ENCODE data around the gene WDPCP.
"Not testable (repeated sequence)": the region's sequence is repeated elsewhere in the genome, so short reads cannot be mapped to it uniquely, and the experiment has no call there.

Gene WDPCP

DNA sequence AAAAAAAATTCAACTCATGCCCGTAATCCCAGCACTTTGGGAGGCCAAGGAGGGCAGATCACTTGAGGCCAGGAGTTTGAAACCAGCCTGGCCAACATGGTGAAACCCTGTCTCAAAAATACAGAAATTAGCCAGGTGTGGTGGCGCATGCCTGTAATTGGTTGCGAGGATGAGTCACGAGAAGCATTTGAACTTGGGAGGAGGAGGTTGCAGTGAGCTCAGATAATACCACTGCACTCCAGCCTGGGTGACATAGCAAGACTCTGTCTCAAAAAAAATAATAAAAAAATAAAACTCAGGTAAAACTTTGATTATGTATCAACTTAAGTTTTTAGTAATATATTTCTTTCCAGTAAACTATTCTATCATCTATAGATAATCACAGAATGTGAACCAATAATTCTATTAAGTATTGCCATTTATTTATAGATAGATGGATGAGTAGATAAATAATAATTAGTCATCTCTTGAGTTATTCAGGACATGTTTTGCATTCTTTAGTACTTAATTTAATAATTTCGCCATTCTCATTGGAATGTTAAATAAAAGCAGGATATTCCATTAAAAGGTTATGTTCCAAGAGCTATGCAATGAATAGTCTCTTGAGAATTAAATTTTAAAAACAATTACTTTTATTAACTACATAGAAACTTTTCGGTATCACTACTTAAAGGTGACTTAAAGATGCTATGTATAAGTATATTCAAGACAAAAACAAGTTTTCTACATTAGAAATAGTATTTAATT, 48.7 kb downstream of the WDPCP start:
- no peak for DNase-seq (ENCODE audit: low spot score)

DNA sequence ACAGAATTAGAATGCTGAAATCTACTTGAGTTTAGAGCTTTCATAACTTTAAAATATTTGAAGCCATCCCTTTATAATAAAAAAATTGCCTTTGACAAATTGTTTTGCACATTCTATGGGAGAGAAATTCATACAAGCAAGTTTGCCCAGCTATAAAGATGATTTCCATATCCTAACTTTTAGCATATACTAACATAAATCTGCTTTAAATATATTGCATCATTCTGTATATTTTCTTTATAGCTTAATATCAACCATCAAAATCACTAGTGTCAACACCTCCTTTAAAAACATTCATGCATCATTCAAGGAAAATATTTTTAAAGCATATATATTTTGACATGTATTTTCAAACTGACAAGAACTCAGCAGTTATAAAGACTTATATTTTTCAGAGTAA, 49.9 kb downstream of the WDPCP start:
- no peak for DNase-seq (ENCODE audit: low spot score)

DNA sequence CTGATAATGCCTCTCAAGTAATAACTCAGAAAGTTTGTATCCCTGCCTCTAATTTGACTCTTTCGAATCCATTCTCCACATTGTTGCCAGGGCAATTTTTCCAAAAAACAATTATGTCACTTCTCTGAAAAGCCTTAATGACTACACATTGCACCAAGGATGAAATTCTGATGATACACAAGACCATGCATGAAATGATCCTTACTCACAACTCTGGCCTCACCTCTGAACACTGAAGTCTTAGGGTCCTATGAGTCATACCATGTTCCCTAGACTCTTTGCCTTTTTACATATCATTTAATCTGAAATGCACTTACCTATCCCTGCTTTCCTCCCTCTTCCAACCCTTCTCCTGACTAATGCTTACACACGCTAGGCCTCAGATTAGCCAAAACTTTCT, 51.0 kb downstream of the WDPCP start:
- no peak for DNase-seq (ENCODE audit: low spot score)

DNA sequence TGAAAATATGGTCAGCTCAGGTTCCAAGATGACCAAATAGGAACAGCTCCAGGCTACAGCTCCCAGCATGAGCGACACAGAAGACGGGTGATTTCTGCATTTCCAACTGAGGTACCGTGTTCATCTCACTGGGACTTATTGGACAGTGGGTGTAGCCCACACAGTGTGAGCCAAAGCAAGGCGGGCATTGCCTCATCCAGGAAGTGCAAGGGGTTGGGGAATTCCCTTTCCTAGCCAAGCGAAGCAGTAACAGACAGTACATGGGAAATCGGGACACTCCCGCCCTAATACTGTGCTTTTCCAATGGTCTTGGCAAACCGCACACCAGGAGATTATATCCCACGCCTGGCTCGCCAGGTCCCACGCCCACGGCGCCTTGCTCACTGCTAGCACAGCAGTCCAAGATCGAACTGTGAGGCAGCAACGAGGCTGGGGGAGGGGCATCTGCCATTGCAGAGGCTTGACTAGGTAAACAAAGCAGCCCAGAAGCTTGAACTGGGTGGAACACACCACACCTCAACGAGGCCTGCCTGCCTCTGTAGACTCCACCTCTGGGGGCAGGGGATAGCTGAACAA, 57.5 kb downstream of the WDPCP start:
- DNase-seq (ENCODE audit: low spot score) = no peak

DNA sequence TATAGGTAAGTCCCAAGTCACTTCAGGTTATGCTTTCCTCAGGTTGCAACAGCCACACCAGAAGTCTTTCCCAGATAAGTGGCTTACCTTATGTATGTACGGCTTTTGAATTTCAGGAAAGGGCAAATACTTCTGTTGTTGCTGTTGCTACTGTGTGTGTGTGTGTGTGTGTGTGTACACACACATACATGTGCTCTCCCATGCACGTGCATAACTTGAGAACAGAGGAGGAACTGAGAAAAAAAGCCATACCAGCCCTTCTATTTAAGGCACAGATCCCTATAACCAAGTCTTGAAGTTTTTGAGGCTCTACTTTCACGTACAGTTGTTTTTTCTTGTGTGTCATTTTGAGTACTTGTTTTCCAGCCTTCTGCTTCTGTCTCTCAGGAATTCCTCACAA, 62.4 kb downstream of the WDPCP start:
- no peak for DNase-seq (ENCODE audit: low spot score)

DNA sequence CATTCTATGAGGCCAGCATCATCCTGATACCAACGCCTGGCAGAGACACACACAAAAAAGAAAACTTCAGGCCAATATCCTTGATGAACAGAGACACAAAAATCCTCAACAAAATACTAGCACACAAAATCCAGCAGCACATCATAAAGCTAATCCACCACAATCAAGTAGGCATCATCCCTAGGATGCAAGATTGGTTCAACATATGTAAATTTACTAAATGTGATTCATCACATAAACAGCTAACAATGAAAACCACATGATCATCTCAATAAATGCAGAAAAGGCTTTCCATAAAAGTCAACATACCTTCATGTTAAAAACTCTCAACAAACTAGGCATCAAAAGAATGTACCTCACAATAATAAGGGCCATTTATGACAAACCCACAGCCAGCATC, 65.3 kb downstream of the WDPCP start:
- no peak for DNase-seq (ENCODE audit: low spot score)

DNA sequence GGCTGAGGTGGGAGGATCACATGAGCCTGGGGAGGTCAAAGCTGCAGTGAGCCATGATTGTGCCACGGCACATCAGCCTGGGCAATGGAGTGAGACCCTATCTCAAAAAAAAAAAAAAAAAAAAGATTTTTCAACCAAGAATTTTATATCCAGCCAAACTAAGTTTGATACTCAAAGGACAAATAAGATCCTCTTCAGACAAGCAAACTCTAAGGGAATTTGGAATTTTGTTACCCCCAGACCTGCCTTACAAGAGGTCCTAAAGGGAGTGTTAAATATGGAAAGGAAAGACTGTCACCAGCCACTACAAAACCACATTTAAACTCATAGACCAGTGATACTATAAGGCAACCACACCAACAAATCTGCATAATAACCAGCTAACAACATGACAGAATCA, 67.5 kb downstream of the WDPCP start:
- no peak for DNase-seq (ENCODE audit: low spot score)

DNA sequence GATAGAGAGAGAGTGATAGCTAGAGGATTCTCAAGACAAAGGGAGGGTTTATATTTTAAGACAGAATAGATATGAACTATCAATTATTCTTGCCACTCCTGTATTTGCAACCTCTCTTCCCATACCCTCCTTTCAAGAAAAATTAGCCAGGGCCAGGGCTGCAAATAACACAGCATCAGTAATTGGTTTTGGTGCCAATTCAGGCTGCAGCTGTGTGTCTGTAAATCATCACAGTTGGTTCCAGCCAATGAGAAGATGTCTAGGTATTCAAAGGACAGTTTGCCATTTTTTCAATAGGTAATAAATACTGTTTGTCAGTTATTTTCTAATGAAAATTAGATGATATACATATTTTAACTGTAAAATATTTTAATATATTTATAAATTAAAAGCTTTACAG, 73.5 kb downstream of the WDPCP start:
- no peak for DNase-seq (ENCODE audit: low spot score)

DNA sequence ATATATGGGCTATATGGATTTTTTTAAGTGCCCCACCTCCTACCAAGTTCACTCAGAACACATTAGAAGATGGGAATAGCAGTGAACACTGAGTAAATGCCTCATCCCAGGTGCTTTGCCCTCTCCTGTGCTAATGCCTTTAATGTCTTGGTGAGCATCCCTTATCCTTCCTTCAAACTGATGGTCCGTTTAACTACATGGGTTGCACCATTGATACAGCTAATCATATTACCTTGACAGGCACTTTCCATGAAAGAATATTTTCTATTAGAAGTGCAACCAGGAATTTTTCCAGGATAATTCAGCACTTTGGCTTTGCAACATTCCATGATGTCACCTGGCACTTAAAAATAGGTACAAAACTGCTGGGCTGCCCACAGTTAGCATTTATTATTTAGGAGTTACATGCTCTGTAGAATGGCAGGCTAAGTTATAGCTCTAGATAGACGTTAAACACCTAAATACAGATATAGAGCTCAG, 74.0 kb downstream of the WDPCP start:
- DNase-seq (ENCODE audit: low spot score) = no peak

DNA sequence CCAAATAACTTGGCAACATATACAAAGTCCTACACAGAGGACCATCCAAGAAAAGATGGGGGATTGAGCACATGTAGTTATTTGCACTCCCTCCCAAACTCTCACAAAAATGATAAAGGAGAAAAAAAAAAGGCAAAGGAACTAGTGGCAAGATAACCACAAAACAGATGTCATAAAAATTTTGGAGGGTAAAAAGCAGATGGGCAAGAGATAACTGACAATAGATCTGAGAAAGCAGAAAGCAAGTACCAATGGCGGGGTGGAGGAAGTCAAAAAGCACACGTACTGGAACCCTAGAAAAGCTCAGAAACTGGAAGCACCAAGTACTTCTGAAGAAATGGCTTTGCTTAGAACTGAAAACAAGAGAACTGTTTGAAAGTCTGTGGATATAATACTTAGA, 82.0 kb downstream of the WDPCP start:
- no peak for DNase-seq (ENCODE audit: low spot score)

DNA sequence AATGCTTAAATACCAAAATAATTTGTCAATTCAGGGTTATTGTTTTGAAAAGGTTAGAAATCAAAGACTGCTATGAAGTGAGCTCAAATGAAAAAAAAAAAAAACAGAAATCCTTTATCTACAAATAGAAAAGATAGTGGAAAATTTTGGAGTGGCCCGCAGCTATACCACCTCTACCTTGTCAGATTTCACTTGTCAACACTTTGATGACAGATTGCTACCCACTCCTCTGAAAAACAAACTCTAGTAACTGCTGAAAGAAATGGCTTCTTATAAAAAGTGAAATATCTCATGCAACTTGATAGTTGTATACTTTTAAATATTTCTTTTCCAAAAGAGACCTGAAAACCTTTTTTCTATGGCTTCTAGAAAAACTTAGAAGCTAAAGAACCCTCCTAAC, 84.5 kb downstream of the WDPCP start:
- no peak for DNase-seq (ENCODE audit: low spot score)

DNA sequence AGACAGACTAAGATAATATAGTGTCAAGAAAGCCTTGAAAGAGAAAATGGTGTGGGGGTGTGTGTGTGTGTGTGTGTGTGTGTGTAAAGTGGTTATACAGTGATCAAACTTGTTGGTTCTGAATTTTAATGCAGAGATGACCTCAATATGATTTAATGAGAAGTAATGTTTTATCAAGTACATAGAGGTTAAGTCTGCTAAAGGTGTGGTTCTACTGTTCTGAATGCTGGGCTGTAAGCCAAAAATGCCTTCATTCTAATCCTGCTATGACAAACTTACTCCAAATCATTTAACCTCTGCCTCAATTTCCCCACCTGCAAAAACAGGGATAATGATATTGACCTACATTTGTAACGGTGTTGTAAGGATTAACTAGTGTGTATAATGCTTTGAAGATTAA, 87.9 kb downstream of the WDPCP start:
- DNase-seq (ENCODE audit: low spot score) = no peak

DNA sequence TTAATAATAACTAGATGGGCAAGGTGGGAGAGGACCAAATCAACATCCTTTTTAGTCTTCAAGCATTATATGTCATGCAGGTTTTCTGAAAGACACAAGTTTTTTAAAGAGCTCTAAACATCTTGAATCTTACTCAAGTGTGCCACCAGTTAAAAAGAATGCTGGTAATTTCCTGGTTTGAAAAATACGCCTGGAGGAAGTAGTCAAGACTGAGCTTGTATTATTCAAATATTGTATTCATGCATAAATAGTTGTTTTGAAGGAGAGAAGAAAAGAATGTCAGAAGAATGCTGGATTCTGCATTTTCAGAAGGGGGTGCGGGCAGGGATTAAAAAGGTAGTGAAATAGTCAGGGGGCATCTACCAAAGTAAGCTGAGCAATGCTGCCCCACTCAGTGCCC, 90.7 kb downstream of the WDPCP start:
- no peak for DNase-seq (ENCODE audit: low spot score)

DNA sequence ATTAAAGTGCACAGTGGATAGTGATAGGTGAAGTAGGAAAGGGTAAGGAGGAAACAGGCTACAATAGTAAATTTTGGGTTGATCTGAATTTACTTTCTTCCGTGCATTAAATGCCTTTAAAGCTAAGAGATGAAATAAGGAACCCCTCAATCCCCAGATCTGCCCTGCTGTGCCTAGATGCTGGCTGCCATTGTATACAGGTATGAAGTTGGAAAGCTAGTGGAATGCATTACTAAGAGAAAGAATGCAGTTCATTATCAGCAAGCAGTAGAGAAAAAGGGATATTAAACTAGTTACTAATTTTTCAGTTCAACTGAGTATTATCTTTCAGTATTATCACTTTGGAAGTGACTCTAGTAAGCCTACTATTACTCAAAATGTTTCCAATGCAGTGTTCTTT, 93.3 kb downstream of the WDPCP start:
- DNase-seq (ENCODE audit: low spot score) = no peak

DNA sequence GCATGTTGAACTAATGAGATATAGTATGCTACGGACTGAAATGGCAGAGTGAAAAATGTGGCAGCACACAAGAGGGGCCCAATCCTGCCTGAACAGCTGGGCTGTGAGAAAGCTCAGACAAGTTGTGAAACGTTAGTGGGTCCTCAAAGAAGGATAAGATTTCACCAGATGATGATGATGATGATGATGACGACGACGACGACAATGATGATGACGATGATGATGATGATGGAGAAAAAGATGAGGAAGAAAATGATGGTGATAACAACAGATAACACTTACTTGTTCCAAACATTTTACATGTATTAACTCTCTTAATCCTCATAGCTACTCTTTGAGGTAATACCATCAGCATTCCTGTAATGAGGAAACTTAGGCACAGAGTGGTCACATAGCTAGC, 94.2 kb downstream of the WDPCP start:
- DNase-seq (ENCODE audit: low spot score) = no peak

DNA sequence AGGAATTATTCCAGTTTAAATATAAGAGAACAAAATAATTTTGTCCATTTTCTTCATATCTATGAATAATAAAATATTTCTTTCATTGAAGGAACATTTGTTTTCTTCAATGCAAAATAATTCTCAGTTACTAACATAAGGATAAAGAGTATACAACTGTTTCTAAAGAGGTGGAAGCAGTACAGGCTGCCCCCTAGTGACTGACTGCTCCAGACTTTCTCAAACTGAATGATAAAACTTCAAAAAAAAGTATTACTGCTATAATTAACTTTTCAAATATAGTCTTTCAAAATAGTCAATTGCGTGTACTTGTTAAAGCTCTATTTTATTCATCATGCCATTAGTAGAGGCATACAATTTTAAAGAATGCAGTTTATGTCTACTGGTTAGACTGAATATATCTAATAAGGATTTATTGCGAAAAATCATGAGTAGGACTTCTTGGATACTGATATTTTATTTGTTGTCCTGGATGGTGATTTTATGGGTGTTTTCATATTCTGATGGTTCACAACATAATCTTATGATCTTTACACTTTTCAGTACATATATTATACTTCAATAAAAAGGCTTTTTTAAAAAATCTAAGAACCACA, 100.1 kb downstream of the WDPCP start:
- DNase-seq (ENCODE audit: low spot score) = peak; percentile 37

DNA sequence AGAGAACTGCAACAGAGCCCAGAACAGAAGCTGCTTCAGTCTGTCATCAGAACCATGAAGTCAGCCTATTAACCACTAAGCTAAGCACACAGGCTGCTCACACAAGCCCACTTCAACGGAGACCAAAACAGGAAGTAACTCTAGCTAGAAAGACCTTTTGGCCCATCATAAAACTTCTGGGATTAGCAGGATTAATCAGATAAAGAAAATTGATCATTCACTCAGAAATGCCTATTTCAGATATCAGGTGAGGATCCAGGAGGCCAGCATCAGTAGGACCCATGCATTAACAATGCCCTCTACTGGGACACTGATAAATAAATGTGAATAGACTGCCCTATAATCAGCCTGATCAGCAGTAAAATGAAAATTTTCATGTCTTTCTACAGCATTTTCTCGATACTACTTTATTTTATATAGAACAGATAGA, 101.4 kb downstream of the WDPCP start:
- DNase-seq (ENCODE audit: low spot score) = no peak

DNA sequence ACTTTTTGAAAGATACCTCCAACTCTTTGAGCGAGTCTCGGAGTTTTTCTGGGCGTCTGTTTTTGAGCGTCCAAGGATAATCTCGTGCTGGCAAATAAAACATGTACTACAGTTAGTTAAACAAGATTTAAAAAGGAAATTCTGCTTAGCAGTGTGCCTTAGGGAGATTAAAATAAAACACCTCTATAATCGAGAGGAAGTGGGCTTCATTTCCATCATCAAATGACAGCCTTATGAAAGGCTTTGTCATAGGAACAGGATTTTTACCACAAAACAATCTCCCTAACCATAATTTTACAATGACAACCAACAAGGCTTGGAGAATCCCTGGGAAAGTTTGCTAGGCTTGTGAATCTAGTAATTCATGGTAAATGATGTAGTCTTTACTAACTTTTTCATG, 103.4 kb downstream of the WDPCP start:
- DNase-seq (ENCODE audit: low spot score) = no peak

DNA sequence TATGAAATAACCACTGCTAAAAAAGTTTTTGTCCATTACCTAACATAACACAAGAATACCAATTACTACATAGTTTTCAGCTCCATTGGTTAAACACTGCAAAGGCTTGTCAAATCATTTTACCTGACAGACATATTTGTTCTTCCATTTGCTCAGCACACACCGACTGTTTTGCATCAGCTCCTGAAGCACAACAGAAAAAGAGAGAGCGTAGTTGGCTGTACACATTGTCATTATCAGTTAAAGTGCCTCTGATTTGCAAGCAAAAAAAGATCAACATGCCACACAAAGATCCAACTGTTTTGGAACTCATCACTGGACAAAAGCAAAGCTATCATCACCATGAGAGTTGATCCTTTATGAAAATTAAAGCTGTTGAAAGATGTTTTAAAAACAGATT, 103.8 kb downstream of the WDPCP start:
- no peak for DNase-seq (ENCODE audit: low spot score)

DNA sequence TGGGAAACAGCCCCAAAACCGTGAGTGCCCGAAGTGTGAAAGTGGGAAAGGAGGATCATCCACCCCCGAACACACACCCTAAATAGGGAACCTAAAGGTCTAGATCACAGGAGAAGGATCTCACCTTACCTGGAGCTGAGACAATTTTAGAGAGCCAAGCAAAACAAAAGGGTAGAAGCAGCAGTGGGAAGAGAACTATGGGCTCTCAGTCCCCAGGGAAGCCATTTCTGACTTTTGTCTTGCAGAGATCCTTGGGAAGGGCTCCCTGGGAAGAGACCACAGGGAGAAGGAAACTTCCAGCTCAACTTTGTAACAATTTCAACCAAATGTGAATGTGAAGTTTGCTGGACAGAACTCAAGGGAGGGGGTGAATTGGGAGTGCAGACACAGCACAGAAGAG, 110.6 kb downstream of the WDPCP start:
- DNase-seq (ENCODE audit: low spot score) = no peak

DNA sequence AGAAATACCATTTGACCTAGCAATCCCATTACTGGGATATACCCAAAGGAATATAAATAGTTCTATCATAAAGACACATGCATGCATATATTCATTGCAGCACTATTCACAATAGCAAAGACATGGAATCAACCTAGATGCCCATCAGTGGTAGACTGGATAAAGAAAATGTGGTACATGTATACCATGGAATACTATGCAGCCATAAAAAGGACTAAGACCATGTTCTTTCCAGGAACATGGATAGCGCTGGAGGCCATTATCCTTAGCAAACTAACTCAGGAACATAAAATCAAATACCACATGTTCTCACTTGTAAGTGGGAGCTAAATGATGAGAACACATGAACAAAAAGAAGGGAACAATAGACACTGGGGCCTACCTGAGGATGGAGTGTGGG, 119.0 kb downstream of the WDPCP start:
- DNase-seq (ENCODE audit: low spot score) = not testable (repeated sequence)

DNA sequence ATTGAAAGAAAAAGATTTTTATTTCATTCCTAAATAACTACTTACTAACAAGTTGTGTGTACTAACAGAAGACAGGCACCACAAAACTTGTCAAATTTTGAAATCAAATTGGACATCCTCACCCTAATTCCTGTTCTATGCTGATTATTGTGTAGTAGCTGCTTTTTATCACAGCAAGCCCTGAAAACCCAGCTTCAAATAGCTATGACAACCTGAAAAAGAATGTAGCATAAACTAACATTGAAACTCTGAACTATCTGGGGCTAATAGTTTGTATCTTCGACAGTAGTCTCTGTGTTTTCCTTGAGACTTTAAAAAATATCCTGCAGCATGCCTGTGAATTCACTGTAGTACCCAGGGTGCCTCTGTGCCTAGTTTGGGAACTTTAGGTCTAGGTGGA, 122.6 kb downstream of the WDPCP start:
- DNase-seq (ENCODE audit: low spot score) = no peak

DNA sequence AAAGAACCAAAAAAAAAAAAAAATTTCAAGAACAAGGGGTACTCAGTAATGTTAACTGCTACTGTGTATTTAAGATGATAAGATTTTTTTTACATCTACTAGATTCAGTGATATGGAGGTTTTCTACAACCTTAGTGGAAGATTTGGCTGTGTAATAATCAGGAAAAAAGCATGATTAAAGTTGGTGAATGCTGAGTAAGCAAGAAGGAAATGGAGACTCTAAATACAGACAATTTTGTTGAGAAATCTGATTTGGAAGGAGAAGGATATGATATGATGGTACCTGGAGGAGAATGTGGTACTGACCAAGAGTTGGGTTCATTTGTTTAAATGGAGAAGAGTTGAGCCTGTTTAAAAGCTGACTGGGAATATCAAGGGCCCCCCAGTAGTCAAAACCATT, 125.1 kb downstream of the WDPCP start:
- no peak for DNase-seq (ENCODE audit: low spot score)

DNA sequence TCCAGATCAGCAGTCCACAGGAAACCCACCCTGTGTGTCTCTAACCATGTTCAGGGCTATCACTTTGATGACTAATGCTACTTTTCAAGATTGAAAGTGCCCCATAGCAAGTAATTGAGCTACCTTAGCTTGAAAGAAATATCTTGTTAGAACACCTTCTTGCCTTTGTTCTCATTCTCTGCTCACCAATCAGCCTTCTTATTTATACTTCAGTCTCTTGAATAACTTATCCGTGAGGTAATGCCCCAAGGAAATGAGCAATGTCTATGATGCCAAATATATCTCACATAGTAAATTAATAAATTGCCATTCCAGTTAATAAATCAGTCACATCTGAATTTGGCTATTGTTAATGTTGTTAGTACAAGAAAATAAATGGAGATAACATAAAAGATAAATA, 141.6 kb downstream of the WDPCP start:
- no peak for DNase-seq (ENCODE audit: low spot score)
